HepG2 (cell line): ENCODE results near the gene EMC9. TPM values are rescaled to one million over a fixed set of nuclear protein-coding genes. Genes with fewer than 3 reads are reported as not detected.
A peak's percentile ranks its signal among the peaks of the same experiment; 100 is the strongest.

Experiments used
- AHR ChIP-seq: IDR thresholded peaks from 2 replicates; pipeline ENCODE4 v1.6.1; 2018; ENCODE audit warnings: missing genetic modification reagents, missing compliant biosample characterization
- BORCS8-MEF2B ChIP-seq: sonication (generic); formaldehyde crosslinking; IDR thresholded peaks from 2 replicates; pipeline ENCODE4 v1.8.0; 2022; ENCODE audit warnings: mild to moderate bottlenecking, missing genetic modification reagents
- CAMTA2 ChIP-seq: sonication (generic); formaldehyde crosslinking; IDR thresholded peaks from 2 replicates; pipeline ENCODE4 v1.4.0; 2020; ENCODE audit warnings: mild to moderate bottlenecking, missing genetic modification reagents, borderline replicate concordance
- CHCHD3 ChIP-seq: sonication (generic); formaldehyde crosslinking; IDR thresholded peaks from 2 replicates; pipeline ENCODE4 v1.8.0; 2022; ENCODE audit warnings: mild to moderate bottlenecking, missing genetic modification reagents, moderate library complexity
- FOXK1 ChIP-seq: sonication (generic); formaldehyde crosslinking; IDR thresholded peaks from 2 replicates; pipeline ENCODE4 v1.4.0; 2020; ENCODE audit warnings: low read depth, missing genetic modification reagents, borderline replicate concordance
- MXD3 ChIP-seq: IDR thresholded peaks from 2 replicates; pipeline ENCODE4 v1.6.1; 2016; ENCODE audit warnings: mild to moderate bottlenecking, missing biosample characterization, missing genetic modification reagents
- MXI1 ChIP-seq: IDR thresholded peaks from 3 replicates; pipeline ENCODE4 v1.6.1; 2012; ENCODE audit warnings: low read depth, low read length, inconsistent platforms, borderline replicate concordance
- NFE2L2 ChIP-seq: fragments of 150-350 bp; IDR thresholded peaks from 2 replicates; pipeline ENCODE4 v1.6.1; 2014; ENCODE audit warnings: low read length
- PAF1 ChIP-seq: IDR thresholded peaks from 2 replicates; pipeline ENCODE4 v1.6.1; 2016; ENCODE audit warnings: missing genetic modification reagents, missing compliant biosample characterization
- PHB2 ChIP-seq: fragments of 450-650 bp; IDR thresholded peaks from 2 replicates; pipeline ENCODE4 v1.6.1; 2018; ENCODE audit not compliant: partially characterized antibody
- PREB ChIP-seq: sonication (generic); formaldehyde crosslinking; IDR thresholded peaks from 2 replicates; pipeline ENCODE4 v1.4.0; 2020; ENCODE audit warnings: missing genetic modification reagents
- SMARCC2 ChIP-seq: fragments of 450-650 bp; IDR thresholded peaks from 2 replicates; pipeline ENCODE4 v1.6.1; 2017; ENCODE audit warnings: antibody characterized with exemption, mild to moderate bottlenecking
- SSRP1 ChIP-seq: IDR thresholded peaks from 2 replicates; pipeline ENCODE4 v1.6.1; 2016; ENCODE audit warnings: control low read depth
- STAG1 ChIP-seq: sonication (generic); formaldehyde crosslinking; IDR thresholded peaks from 2 replicates; pipeline ENCODE4 v1.4.0; 2020; ENCODE audit warnings: missing genetic modification reagents
- TP53 ChIP-seq: sonication (generic); formaldehyde crosslinking; conservative IDR thresholded peaks from 2 replicates; pipeline ENCODE4 v1.4.0; 2020; ENCODE audit warnings: missing genetic modification reagents
- YEATS2 ChIP-seq: sonication (generic); formaldehyde crosslinking; IDR thresholded peaks from 2 replicates; pipeline ENCODE4 v1.4.0; 2020; ENCODE audit warnings: missing genetic modification reagents, borderline replicate concordance
- ZBTB42 ChIP-seq: sonication (generic); formaldehyde crosslinking; IDR thresholded peaks from 2 replicates; pipeline ENCODE4 v1.5.0; 2020; ENCODE audit warnings: mild to moderate bottlenecking, missing genetic modification reagents
- ZNF101 ChIP-seq: sonication (generic); formaldehyde crosslinking; IDR thresholded peaks from 2 replicates; pipeline ENCODE4 v1.4.0; 2020; ENCODE audit warnings: mild to moderate bottlenecking, low read depth, missing genetic modification reagents, borderline replicate concordance
- ZNF276 ChIP-seq: sonication (generic); formaldehyde crosslinking; IDR thresholded peaks from 2 replicates; pipeline ENCODE4 v1.4.0; 2020; ENCODE audit warnings: mild to moderate bottlenecking, low read depth, missing genetic modification reagents
- ZNF282 ChIP-seq: fragments of 450-650 bp; IDR thresholded peaks from 2 replicates; pipeline ENCODE4 v1.6.1; 2018; ENCODE audit not compliant: partially characterized antibody
- ZNF292 ChIP-seq: sonication (generic); formaldehyde crosslinking; IDR thresholded peaks from 2 replicates; pipeline ENCODE4 v1.8.1; 2022; ENCODE audit warnings: mild to moderate bottlenecking, low read depth, missing genetic modification reagents, borderline replicate concordance
- ZNF362 ChIP-seq: sonication (generic); formaldehyde crosslinking; IDR thresholded peaks from 2 replicates; pipeline ENCODE4 v1.4.0; 2020; ENCODE audit warnings: missing genetic modification reagents, mild to moderate bottlenecking, borderline replicate concordance
- ZNF652 ChIP-seq: IDR thresholded peaks from 2 replicates; pipeline ENCODE4 v1.6.1; 2016; ENCODE audit warnings: low read depth, borderline replicate concordance
- ZNF678 ChIP-seq: sonication (generic); formaldehyde crosslinking; IDR thresholded peaks from 2 replicates; pipeline ENCODE4 v1.4.0; 2020; ENCODE audit warnings: mild to moderate bottlenecking, missing genetic modification reagents
- ZNF761 ChIP-seq: sonication (generic); formaldehyde crosslinking; conservative IDR thresholded peaks from 2 replicates; pipeline ENCODE4 v1.4.0; 2020; ENCODE audit warnings: mild to moderate bottlenecking, missing genetic modification reagents
- ZNF773 ChIP-seq: sonication (generic); formaldehyde crosslinking; IDR thresholded peaks from 2 replicates; pipeline ENCODE4 v1.4.0; 2020; ENCODE audit warnings: missing genetic modification reagents, borderline replicate concordance
- polyA plus RNA-seq, 8 experiments: library from polyadenylated mRNA; depleted of rRNA in 3 of 8; stranded (reverse) in 7 of 8; unstranded in 1 of 8; fragments of >200 nt; fragmentation: Illumina TruSeq in 4 of 8; extraction: Trizol in 4 of 8; gene quantifications; 2 replicates each; pipeline versions ENCODE4 v1.2.1 to v1.2.3, GENCODE V29; 2011 to 2016; ENCODE audit warnings: low read depth in 4 of 8, missing spikeins in 1 of 8, mixed read lengths in 1 of 8; ENCODE audit not compliant: insufficient read depth in 1 of 8
- total RNA-seq, 5 experiments: library from RNA; depleted of rRNA; stranded (reverse); fragments of >200 nt; fragmentation: Illumina TruSeq; extraction: Trizol; gene quantifications; 2 replicates each; pipeline ENCODE4 v1.2.3, GENCODE V29; 2016; ENCODE audit warnings: low read depth in 1 of 5

EMC9 gene
- total and polyA plus RNA-seq, 2 of the 13 experiments (the other 11 are each of a cell fraction or from before 2014, with no cell fraction given) = 60.5 to 78.7 TPM

GRCh38 chr14:24188251-24189058 is 47.1 kb upstream of the EMC9 start, which contains the start of gene IPO4 (continued):
- TF ChIP-seq MXI1 (peak; percentile 100), ZNF101 (CRISPR knock-in tag) (peak; percentile 92; the same call in 1 of the 2 replicates), CHCHD3 (CRISPR knock-in tag) (peak; percentile 94), FOXK1 (CRISPR knock-in tag) (peak; percentile 99), BORCS8-MEF2B (CRISPR knock-in tag) (peak; percentile 99), SSRP1 (CRISPR knock-in tag) (peak; percentile 76), PREB (CRISPR knock-in tag) (no peak; the same call in 1 of the 2 replicates), ZBTB42 (peak; percentile 82; the same call in 1 of the 2 replicates), ZNF761 (peak; percentile 98), CAMTA2 (CRISPR knock-in tag) (peak; percentile 100), STAG1 (CRISPR knock-in tag) (peak; percentile 45), NFE2L2 (peak; percentile 57), YEATS2 (CRISPR knock-in tag) (peak; percentile 100), ZNF652 (CRISPR knock-in tag) (peak; percentile 76), MXD3 (CRISPR knock-in tag) (peak; percentile 100), PHB2 (no peak), PAF1 (CRISPR knock-in tag) (peak; percentile 57; the same call in 1 of the 2 replicates), ZNF773 (CRISPR knock-in tag) (peak; percentile 93), ZNF678 (CRISPR knock-in tag) (peak; percentile 98), ZNF282 (no peak), ZNF276 (peak; percentile 92), TP53 (CRISPR knock-in tag) (peak; percentile 79), SMARCC2 (no peak; the same call in 1 of the 2 replicates), AHR (CRISPR knock-in tag) (peak; percentile 99), ZNF292 (CRISPR knock-in tag) (peak; percentile 78; the same call in 1 of the 2 replicates), ZNF362 (CRISPR knock-in tag) (peak; percentile 58; the same call in 1 of the 2 replicates)
